Ishikawa (cell line): ENCODE measurements around the gene ACER3.

Experiments used
- CEBPB ChIP-seq: IDR thresholded peaks from 2 replicates; pipeline ENCODE4 v1.6.1; 2012
- CREB1 ChIP-seq: IDR thresholded peaks from 2 replicates; pipeline ENCODE4 v1.6.1; 2012; ENCODE audit warnings: low read depth
- EGR1 ChIP-seq: IDR thresholded peaks from 2 replicates; pipeline ENCODE4 v1.6.1; 2012
- EP300 ChIP-seq: IDR thresholded peaks from 2 replicates; pipeline ENCODE4 v1.6.1; 2012; ENCODE audit warnings: borderline replicate concordance
- FOXM1 ChIP-seq: IDR thresholded peaks from 2 replicates; pipeline ENCODE4 v1.6.1; 2012; ENCODE audit warnings: low read depth, borderline replicate concordance
- MAX ChIP-seq: IDR thresholded peaks from 2 replicates; pipeline ENCODE4 v1.6.1; 2012
- NFIC ChIP-seq: IDR thresholded peaks from 2 replicates; pipeline ENCODE4 v1.6.1; 2012
- RAD21 ChIP-seq: IDR thresholded peaks from 2 replicates; pipeline ENCODE4 v1.6.1; 2012; ENCODE audit warnings: low read depth
- REST ChIP-seq: IDR thresholded peaks from 2 replicates; pipeline ENCODE4 v1.6.1; 2012; ENCODE audit warnings: low read depth, mild to moderate bottlenecking
- TAF1 ChIP-seq: IDR thresholded peaks from 2 replicates; pipeline ENCODE4 v1.6.1; 2012; ENCODE audit warnings: low read depth, mild to moderate bottlenecking
- TCF12 ChIP-seq: IDR thresholded peaks from 2 replicates; pipeline ENCODE4 v1.6.1; 2012; ENCODE audit warnings: low read depth
- TEAD4 ChIP-seq: IDR thresholded peaks from 2 replicates; pipeline ENCODE4 v1.6.1; 2012
- USF1 ChIP-seq: IDR thresholded peaks from 2 replicates; pipeline ENCODE4 v1.6.1; 2012
- YY1 ChIP-seq: IDR thresholded peaks from 2 replicates; pipeline ENCODE4 v1.6.1; 2012; ENCODE audit warnings: low read depth
- ZBTB7A ChIP-seq: IDR thresholded peaks from 2 replicates; pipeline ENCODE4 v1.6.1; 2012; ENCODE audit warnings: low read depth

Gene ACER3

GRCh38 chr11:76841923-76842452 is 18.7 kb upstream of the ACER3 start:
- TF ChIP-seq REST, result no peak
- no peak for TF ChIP-seq YY1
- TF ChIP-seq CEBPB, result no peak
- no peak for TF ChIP-seq TEAD4
- no peak for TF ChIP-seq TAF1
- no peak for TF ChIP-seq NFIC
- no peak for TF ChIP-seq TCF12
- no peak for TF ChIP-seq EP300
- TF ChIP-seq CREB1, result no peak
- no peak for TF ChIP-seq ZBTB7A
- no peak for TF ChIP-seq USF1
- no peak for TF ChIP-seq FOXM1
- no peak for TF ChIP-seq MAX

GRCh38 chr11:76843907-76844306 is 16.8 kb upstream of the ACER3 start:
- TF ChIP-seq YY1 (no peak), TCF12 (no peak), TEAD4 (no peak), REST (no peak), CEBPB (no peak), NFIC (no peak), FOXM1 (no peak), ZBTB7A (no peak), USF1 (no peak), MAX (no peak)

GRCh38 chr11:76844511-76844910 is 16.2 kb upstream of the ACER3 start:
- no peak for TF ChIP-seq REST
- TF ChIP-seq RAD21, result no peak
- no peak for TF ChIP-seq EP300
- no peak for TF ChIP-seq EGR1
- no peak for TF ChIP-seq ZBTB7A
- TF ChIP-seq CREB1, result no peak
- no peak for TF ChIP-seq FOXM1

- no peak for TF ChIP-seq YY1
- no peak for TF ChIP-seq MAX
- TF ChIP-seq USF1, result no peak
Measured at GRCh38 chr11:76845069-76845468, 15.6 kb upstream of the ACER3 start.

- TF ChIP-seq EP300 (no peak), CREB1 (no peak), TAF1 (no peak), CEBPB (no peak), ZBTB7A (no peak), RAD21 (no peak), TEAD4 (no peak), MAX (no peak), YY1 (no peak)
Measured at GRCh38 chr11:76846441-76846840, 14.3 kb upstream of the ACER3 start.
